Measurements from ENCODE around the gene TARS3.

Gene TARS3

DNA sequence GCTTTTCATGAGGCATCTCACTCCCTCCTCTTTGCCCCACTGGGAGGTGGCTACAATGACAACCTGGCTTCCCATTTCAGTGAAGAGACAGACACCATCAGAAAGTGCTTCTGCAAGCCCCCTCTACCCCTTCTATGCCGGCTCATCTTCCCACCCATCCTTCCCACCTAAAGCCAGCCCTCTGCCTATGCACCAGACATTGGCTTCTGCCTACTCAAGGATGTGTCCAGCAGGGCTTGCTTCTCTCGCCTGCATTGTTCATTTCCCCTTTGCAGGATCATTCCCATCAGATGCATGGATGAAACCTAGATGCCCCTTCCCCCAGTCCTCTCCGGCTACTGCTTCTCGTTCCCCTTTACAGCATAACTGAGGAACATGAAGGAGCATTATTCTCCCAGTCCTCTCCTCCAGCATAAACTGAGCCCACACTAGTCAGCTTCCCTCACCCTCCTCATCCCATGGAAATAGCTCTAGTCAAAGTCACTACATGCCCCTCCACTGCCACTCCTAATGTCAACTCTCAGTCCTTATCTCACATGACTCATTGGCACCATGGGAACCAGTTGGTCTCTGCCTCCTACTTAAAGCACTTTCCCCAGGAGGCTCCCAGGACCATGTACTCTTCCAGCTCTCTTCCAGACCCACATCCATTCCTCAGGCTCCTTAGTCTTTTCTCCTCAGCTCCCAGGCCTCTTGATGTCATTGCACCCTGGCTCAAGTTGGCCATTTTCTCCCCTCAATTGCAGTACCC, 120.0 kb downstream of the TARS3 start:
- no peaks in the 10 kb centered on the region for H3K27me3 ChIP-seq (ENCODE audit: control insufficient read depth, insufficient read depth, low read length)
- no peak overlapping the region for H3K27ac ChIP-seq
- H3K79me2 ChIP-seq, result no peaks in the 10 kb centered on the region
- no peak overlapping the region for H2AFZ ChIP-seq
- H3K4me1 ChIP-seq, result no peaks in the 10 kb centered on the region
- H3K4me2 ChIP-seq (ENCODE audit: low read length), result no peak overlapping the region
- TF ChIP-seq, protein P1, sequence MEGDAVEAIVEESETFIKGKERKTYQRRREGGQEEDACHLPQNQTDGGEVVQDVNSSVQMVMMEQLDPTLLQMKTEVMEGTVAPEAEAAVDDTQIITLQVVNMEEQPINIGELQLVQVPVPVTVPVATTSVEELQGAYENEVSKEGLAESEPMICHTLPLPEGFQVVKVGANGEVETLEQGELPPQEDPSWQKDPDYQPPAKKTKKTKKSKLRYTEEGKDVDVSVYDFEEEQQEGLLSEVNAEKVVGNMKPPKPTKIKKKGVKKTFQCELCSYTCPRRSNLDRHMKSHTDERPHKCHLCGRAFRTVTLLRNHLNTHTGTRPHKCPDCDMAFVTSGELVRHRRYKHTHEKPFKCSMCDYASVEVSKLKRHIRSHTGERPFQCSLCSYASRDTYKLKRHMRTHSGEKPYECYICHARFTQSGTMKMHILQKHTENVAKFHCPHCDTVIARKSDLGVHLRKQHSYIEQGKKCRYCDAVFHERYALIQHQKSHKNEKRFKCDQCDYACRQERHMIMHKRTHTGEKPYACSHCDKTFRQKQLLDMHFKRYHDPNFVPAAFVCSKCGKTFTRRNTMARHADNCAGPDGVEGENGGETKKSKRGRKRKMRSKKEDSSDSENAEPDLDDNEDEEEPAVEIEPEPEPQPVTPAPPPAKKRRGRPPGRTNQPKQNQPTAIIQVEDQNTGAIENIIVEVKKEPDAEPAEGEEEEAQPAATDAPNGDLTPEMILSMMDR (IDR thresholded peaks at IDR 0.05), result no peak
- H3K9me3 ChIP-seq (ENCODE audit: control insufficient read depth, low read length), result no peaks in the 10 kb centered on the region
- H3K4me3 ChIP-seq (ENCODE audit: low read depth, low read length), result no peak overlapping the region
- no peaks in the 10 kb centered on the region for H3K36me3 ChIP-seq (ENCODE audit: control insufficient read depth, insufficient read depth, low read length)
- H3K9ac ChIP-seq, result no peak overlapping the region

Data from parathyroid adenoma (tissue), 2 donors.